ENCODE data around the gene TRIP13. TPM values are rescaled to one million over a fixed set of nuclear protein-coding genes. Genes with fewer than 3 reads are reported as not detected.

TRIP13 gene
- total and polyA plus RNA-seq, 2 of the 13 experiments (the other 11 are each of a cell fraction or from before 2014, with no cell fraction given), result 13.5 to 33.0 TPM

- TF ChIP-seq KIAA2018 (CRISPR knock-in tag; IDR thresholded peaks at IDR 0.05; ENCODE audit: borderline replicate concordance), result no peak
- no peak for TF ChIP-seq RARG (CRISPR knock-in tag; IDR thresholded peaks at IDR 0.05; ENCODE audit: low read depth)
- no peak for TF ChIP-seq ZNF549 (CRISPR knock-in tag; IDR thresholded peaks at IDR 0.05)
- no peak for TF ChIP-seq ZNF550 (CRISPR knock-in tag; IDR thresholded peaks at IDR 0.05; ENCODE audit: borderline replicate concordance)
- TF ChIP-seq PHF21A (CRISPR knock-in tag; IDR thresholded peaks at IDR 0.05), result peak; percentile 81
- no peak for TF ChIP-seq NBN (conservative IDR thresholded peaks at IDR 0.05)
- TF ChIP-seq ZNF703 (CRISPR knock-in tag; IDR thresholded peaks at IDR 0.05; ENCODE audit: borderline replicate concordance), result no peak
- no peak for TF ChIP-seq HMGXB3 (CRISPR knock-in tag; IDR thresholded peaks at IDR 0.05; ENCODE audit: borderline replicate concordance)
- no peak for TF ChIP-seq GRHL1 (CRISPR knock-in tag; conservative IDR thresholded peaks at IDR 0.05)
- no peak for TF ChIP-seq ZNF10 (CRISPR knock-in tag; IDR thresholded peaks at IDR 0.05; ENCODE audit: borderline replicate concordance, low read depth)
- no peak for TF ChIP-seq ATM (IDR thresholded peaks at IDR 0.05; ENCODE audit: borderline replicate concordance)
- no peak for TF ChIP-seq ZBTB33 (CRISPR knock-in tag; IDR thresholded peaks at IDR 0.05)
These were observed 26.8 kb downstream of the TRIP13 start (continued) for GRCh38 chr5:919356-920000.

All from HepG2 (cell line).